Common myeloid progenitor, CD34-positive (primary cell): Measurements from ENCODE around the gene NMU.

Source experiments
- CTCF ChIA-PET: fragments of 350-600 bp; sonication (Branson Sonifier 250); formaldehyde crosslinking; loops from one replicate; lab custom pipeline; 2021; ENCODE audit warnings: antibody characterized with exemption; lab: Charles Lee
- POLR2A ChIA-PET: fragments of 350-600 bp; sonication (Branson Sonifier 250); formaldehyde crosslinking; loops from one replicate; lab custom pipeline; 2021; ENCODE audit warnings: antibody characterized with exemption; lab: Charles Lee
- DNase-seq, 3 donors: peaks; one replicate each; pipeline versions ENCODE4 v3.0.0 to v3.0.0-alpha.2; 2013
- H3K27ac ChIP-seq, 2 experiments: 1 replicate in 1 of 2; 2 replicates in 1 of 2; pipeline ENCODE4 v1.7.0; 2013; ENCODE audit warnings: inconsistent platforms in 2 of 2, low read length in 2 of 2, mild to moderate bottlenecking in 2 of 2, low read depth in 1 of 2, moderate library complexity in 1 of 2; ENCODE audit not compliant: severe bottlenecking in 2 of 2, insufficient read depth in 1 of 2, poor library complexity in 1 of 2
- H3K27me3 ChIP-seq, 5 experiments: replicated peaks in 2 of 5; 1 replicate in 3 of 5; 2 replicates in 2 of 5; pipeline versions ENCODE4 v1.6.1 to v1.7.0; 2013; ENCODE audit warnings: low read length in 4 of 5, mild to moderate bottlenecking in 2 of 5, moderate library complexity in 2 of 5, inconsistent platforms in 1 of 5; ENCODE audit not compliant: insufficient read depth in 5 of 5, control insufficient read depth in 4 of 5
- H3K36me3 ChIP-seq, 4 experiments: 1 replicate in 2 of 4; 2 replicates in 2 of 4; pipeline versions ENCODE4 v1.6.1 to v1.7.0; 2013; ENCODE audit warnings: low read length in 3 of 4, control low read depth in 1 of 4, mild to moderate bottlenecking in 1 of 4; ENCODE audit not compliant: control insufficient read depth in 4 of 4, insufficient read depth in 4 of 4
- H3K4me1 ChIP-seq, 4 experiments: 1 replicate in 3 of 4; 2 replicates in 1 of 4; pipeline versions ENCODE4 v1.6.1 to v1.7.1; 2013; ENCODE audit warnings: low read length in 3 of 4, mild to moderate bottlenecking in 3 of 4, control low read depth in 1 of 4, inconsistent platforms in 1 of 4, moderate library complexity in 1 of 4; ENCODE audit not compliant: control insufficient read depth in 4 of 4, insufficient read depth in 4 of 4; ENCODE audit errors: control extremely low read depth in 1 of 4
- H3K4me3 ChIP-seq, 7 experiments: 1 replicate in 4 of 7; 2 replicates in 3 of 7; pipeline versions ENCODE4 v1.5.1 to v1.7.0; 2013; ENCODE audit warnings: mild to moderate bottlenecking in 7 of 7, low read length in 6 of 7, moderate library complexity in 6 of 7, inconsistent platforms in 2 of 7, low read depth in 2 of 7, control low read depth in 1 of 7; ENCODE audit not compliant: insufficient read depth in 4 of 7, control insufficient read depth in 1 of 7; ENCODE audit errors: extremely low read depth in 1 of 7
- H3K9me3 ChIP-seq, 5 experiments: 1 replicate in 4 of 5; 2 replicates in 1 of 5; pipeline versions ENCODE4 v1.6.1 to v1.7.1; 2013; ENCODE audit warnings: low read length in 4 of 5, mild to moderate bottlenecking in 2 of 5, inconsistent platforms in 1 of 5, low read depth in 1 of 5, moderate library complexity in 1 of 5; ENCODE audit not compliant: control insufficient read depth in 4 of 5, insufficient read depth in 2 of 5; ENCODE audit errors: control extremely low read depth in 1 of 5
- WGBS: methylation state at CpG from one replicate; pipeline ENCODE4 v1.1.5; 2013; ENCODE audit not compliant: insufficient coverage; 5-methylcytosine and 5-hydroxymethylcytosine counted together

Gene NMU

GRCh38 chr4:55571806-55572205 lies 64.3 kb downstream of the NMU start:
- no peak for DNase-seq
- H3K27me3 ChIP-seq: no peaks in the 10 kb centered on the region
- H3K9me3 ChIP-seq: peaks cover 0 to 6% (median 4%) of the 10 kb centered on the region in 5 experiments
- no peak overlapping the region for H3K27ac ChIP-seq
- 94% methylated on average over 2 of the region's 3 CpGs for WGBS
- no peaks in the 10 kb centered on the region for H3K36me3 ChIP-seq
- POLR2A ChIA-PET: no interaction called here
- no peaks in the 10 kb centered on the region for H3K4me1 ChIP-seq
- no peak overlapping the region for H3K4me3 ChIP-seq
- CTCF ChIA-PET: no interaction called here

GRCh38 chr4:55568905-55569504 lies 67.1 kb downstream of the NMU start:
- Histone ChIP-seq H3K36me3 (no peaks in the 10 kb centered on the region), H3K27ac (no peak overlapping the region), H3K4me1 (no peaks in the 10 kb centered on the region), H3K9me3 (peaks cover 0 to 3% (median 0%) of the 10 kb centered on the region in 5 experiments), H3K27me3 (no peaks in the 10 kb centered on the region), H3K4me3 (no peak overlapping the region)
- WGBS: no CpG with 5 or more reads among the region's 1 CpG
- DNase-seq: no peak
- POLR2A ChIA-PET: no interaction called here
- CTCF ChIA-PET: no interaction called here

GRCh38 chr4:55561889-55562288 lies 74.2 kb downstream of the NMU start:
- Histone ChIP-seq H3K36me3 (no peaks in the 10 kb centered on the region), H3K4me3 (no peak overlapping the region), H3K27ac (no peak overlapping the region), H3K4me1 (no peaks in the 10 kb centered on the region), H3K9me3 (peaks cover 0 to 5% (median 3%) of the 10 kb centered on the region in 5 experiments), H3K27me3 (no peaks in the 10 kb centered on the region)
- CTCF ChIA-PET: interaction anchor here (1.1 kb wide), 1 partner anchor 75 kb away, joined by 3 read pairs; no protein-coding TSS in a partner anchor
- peak in 2 of 3 donors; percentile 36 to 49 for DNase-seq
- WGBS: no CpG with 5 or more reads among the region's 1 CpG
- POLR2A ChIA-PET: no interaction called here

GRCh38 chr4:55560096-55560495 lies 76.0 kb downstream of the NMU start:
- Histone ChIP-seq H3K9me3 (peaks cover 0 to 5% (median 0%) of the 10 kb centered on the region in 5 experiments), H3K4me3 (no peak overlapping the region), H3K4me1 (no peaks in the 10 kb centered on the region), H3K27me3 (no peaks in the 10 kb centered on the region), H3K36me3 (no peaks in the 10 kb centered on the region), H3K27ac (no peak overlapping the region)
- ChIA-PET CTCF (interaction anchor here (1.2 kb wide), 1 partner anchor 17 kb away, joined by 3 read pairs; no protein-coding TSS in a partner anchor), POLR2A (no interaction called here)
- DNase-seq: no peak
- 100% methylated on average over 1 of the region's 3 CpGs for WGBS

- WGBS: no CpG with 5 or more reads among the region's 2 CpGs
- no peak overlapping the region for H3K4me3 ChIP-seq
Measured at GRCh38 chr4:55554453-55555030, 81.6 kb downstream of the NMU start.

GRCh38 chr4:55553441-55554201 lies 82.5 kb downstream of the NMU start:
- CTCF ChIA-PET: interaction anchor here (1.1 to 1.5 kb wide), 4 partner anchors 14 to 141 kb away, joined by 3 to 5 read pairs (median 4); no protein-coding TSS in a partner anchor
- peak in 1 of 3 donors; percentile 53 for DNase-seq
- WGBS: 77% methylated on average over 9 of the region's 10 CpGs
- POLR2A ChIA-PET: no interaction called here
- no peak overlapping the region for H3K27ac ChIP-seq
- H3K36me3 ChIP-seq: no peaks in the 10 kb centered on the region
- peak overlapping the region in 2 of 7 experiments; percentile 6 to 29 for H3K4me3 ChIP-seq
- peaks cover 0 to 5% (median 0%) of the 10 kb centered on the region in 5 experiments for H3K9me3 ChIP-seq
- no peaks in the 10 kb centered on the region for H3K27me3 ChIP-seq
- no peaks in the 10 kb centered on the region for H3K4me1 ChIP-seq

More at GRCh38 chr4:55554453-55555030, 81.6 kb downstream of the NMU start:
- DNase-seq: peak; percentile 24 to 67 (median 65)
- ChIA-PET POLR2A (no interaction called here), CTCF (interaction anchor here (0.6 to 1.5 kb wide), 9 partner anchors 9 to 583 kb away, joined by 3 to 5 read pairs (median 3); partner anchors contain the start of gene SRD5A3)
- Histone ChIP-seq H3K9me3 (peaks cover 0 to 5% (median 0%) of the 10 kb centered on the region in 5 experiments), H3K27me3 (no peaks in the 10 kb centered on the region), H3K36me3 (no peaks in the 10 kb centered on the region), H3K27ac (no peak overlapping the region), H3K4me1 (no peaks in the 10 kb centered on the region)
